ENCODE data around the gene LRRC51.

The LRRC51 gene

DNA sequence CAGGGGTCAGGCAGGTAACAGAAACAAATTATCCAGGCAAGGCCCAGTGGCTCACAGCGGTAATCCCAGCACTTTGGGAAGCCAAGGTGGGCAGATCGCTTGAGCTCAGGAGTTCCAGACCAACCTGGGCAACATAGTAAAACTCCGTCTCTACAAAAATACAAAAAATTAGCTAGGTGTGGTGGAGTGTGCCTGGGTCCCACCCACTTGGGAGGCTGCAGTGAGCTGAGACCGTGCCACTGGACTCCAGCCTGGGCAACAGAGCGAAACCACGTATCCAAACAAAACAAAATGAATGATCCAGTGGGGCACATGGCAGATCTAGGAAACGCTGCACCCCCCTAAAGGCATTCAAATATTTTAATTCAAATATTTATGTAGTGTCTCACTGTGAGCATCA is 10.2 kb upstream of the LRRC51 start:
- no peak for DNase-seq

DNA sequence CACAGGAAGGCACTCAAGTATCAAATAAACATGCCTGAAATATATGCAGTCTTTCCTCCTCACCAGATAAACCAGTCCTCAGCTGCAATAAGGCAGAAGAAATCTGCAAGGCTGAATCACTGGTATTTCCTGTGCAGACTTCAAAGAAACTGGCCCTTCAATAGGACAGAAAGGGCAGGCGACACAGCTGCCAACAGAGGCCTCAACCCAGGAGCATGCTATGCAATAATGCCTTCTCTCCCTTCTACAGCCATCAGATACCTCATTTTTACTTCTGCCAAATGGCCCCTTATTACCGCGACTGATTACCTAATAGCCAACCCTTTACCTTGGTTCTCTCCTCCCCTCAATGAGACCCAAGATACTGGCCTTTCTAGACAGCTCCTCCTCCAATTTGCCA is 8.3 kb upstream of the LRRC51 start:
- DNase-seq: no peak

DNA sequence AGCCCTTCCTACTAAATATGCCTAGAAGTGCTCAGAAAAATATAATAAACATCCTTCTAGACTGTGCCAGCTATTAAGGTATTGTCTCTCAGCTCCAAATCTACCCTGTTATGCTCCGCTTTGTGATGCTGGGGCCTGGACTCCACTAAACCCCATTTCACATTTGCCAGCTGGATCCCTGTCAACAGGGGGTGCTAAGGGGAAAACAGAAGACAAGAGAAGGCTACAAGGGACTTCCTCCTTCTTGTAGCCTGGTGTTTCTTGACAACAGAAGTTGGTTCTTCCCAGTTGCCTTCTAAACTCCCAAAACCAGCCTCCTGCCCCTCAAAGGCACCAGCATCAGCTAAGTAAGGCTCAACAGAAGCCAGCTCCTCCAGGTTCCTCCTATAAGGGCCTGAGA is 5.5 kb upstream of the LRRC51 start:
- no peak for DNase-seq

DNA sequence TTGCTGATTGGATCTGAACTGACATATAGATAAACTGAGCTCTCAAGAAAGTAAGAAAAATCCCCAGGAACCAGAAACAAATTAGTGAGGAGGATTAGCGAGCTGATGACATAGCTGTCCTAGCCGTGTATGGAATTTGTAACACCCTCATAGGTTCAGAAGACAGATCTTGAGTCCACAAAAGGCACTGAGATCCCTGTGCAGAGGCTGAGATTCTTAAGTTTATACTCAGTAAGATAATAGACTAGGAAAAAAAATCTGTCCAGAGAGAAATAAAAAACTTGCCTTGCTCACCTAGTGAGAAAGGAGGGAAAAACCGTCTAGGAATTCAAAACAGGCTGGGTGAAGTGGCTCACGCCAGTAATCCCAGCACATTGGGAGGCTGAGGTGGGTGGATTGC is 4.9 kb upstream of the LRRC51 start:
- DNase-seq: no peak

DNA sequence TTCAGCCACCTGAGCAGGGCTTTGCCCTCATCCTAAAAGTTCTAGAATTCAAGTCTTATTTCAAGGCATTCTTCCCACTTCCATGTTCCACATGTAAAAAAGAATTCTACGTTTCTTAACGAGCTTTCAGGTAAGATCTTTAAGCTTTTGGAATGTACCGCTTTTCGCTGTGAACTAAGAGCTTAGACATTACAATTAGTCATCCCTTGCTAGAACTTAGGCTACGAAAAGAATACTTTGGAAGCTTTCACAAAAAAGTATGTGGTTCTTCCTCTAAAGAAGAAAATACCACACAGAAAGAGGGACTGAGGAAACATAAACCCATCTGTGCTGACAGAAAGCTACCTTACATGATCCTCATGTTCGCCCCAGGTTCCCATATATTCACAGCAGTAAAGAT is 2.2 kb upstream of the LRRC51 start:
- no peak for DNase-seq

DNA sequence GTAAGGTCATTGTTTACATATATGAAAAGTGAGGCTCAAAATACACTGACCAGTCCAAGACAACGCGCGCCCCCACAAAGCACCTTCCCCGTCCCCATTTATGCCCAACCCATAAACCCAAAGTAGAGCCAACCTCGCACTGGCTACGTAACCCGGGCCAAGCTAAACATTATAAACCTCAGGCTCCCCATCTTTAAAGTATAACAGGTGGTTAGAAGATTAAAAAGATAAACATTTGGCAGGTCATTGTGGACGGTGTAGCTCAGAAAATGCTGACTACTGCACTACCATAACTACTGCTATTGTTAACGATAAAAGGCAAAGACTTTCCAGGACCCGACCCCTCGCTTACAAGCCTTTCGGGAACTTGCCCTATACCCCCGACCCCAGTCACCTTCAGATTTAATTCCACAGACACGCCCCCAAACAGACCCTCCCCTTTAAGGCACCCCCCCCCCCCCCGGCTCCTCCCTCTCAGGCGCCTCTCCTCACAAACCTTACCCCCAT is 778 bp upstream of the LRRC51 start:
- no peak for DNase-seq

DNA sequence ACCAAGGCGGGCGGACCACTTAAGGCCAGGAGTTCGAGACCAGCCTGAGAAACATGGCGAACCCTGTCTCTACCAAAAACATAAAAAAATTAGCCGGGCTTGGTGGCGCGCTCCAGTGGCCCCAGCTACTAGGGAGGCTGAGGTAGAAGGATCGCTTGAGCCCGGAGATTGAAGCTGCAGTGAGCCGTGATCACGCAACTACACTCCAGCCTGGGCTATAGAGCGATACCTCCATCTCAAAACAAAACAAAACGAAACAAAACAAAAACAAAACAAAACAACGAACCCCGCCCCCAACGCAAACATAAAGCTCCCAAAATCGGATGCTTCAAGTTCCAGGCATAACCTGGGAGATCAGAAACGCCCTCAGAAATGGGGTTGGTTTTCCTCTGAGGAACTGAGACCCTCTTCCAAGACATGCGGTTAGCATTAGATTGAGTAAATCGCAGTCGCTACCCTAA is 564 bp downstream of the LRRC51 start:
- DNase-seq: no peak

DNA sequence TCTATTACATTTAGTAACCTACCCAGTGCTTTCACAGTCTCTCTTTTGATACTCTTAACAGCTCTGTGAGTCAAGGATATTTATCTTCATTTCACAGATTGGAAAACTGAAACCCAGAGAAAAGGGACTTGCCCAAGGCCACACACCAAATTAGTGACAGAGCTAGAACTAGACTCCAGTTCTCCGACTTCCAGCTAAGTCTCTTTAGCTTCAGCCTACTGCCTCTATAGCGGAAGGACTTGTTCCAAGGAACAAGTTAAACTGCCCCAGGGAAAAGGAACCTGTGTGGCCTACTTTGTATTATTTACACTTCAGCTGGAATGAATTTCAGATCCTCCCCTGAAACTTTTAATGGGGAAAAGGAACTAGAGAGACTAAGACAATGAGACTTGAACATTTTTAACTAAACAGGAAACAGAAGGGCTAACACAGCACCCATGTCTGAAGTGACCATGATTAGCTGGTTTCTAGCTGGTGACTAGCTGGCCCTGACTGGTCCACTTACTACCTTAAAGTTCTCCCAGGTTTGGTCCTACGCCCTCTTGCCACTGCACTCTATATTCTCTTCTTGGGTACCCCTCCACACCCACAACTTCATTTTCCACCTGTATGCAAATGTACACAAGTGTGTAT is 1.3 kb downstream of the LRRC51 start:
- DNase-seq: no peak

DNA sequence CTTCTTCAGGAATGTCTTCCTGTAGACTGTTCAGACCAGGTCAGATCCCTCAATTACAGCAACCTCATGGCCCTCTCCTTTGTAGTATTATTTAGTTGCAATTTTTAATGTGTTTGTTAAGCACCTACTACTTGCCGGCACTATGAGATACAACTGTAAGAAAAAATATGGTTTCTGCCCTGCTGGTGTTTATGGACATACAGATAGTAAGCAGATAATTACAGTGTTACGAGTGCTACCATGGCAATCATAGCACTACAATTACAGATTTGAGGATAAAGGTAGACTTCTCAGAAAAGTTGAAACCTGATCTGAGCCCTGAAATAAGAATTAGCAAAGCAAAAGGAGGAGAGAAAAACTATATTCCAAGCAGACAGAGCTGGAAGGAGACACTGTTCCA is 2.8 kb downstream of the LRRC51 start:
- DNase-seq: no peak

DNA sequence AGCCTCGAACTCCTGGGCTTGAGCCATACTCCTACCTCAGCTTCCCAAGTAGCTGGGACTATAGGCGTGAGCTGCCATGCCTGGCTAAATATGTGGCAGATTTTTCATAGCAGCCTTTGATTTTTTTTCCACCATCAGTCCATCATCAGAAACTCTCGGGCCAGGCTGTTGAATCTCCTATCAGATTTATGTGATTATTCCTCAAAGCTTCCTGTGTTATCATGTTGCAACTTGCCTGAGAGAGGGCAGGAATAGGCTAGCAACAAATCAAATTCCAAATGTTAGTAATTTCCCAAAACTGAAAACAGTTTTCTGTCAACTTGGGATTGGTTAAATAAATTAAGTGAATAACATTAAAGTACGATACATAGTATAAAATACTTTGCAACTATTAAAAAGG is 3.4 kb downstream of the LRRC51 start:
- DNase-seq: no peak

DNA sequence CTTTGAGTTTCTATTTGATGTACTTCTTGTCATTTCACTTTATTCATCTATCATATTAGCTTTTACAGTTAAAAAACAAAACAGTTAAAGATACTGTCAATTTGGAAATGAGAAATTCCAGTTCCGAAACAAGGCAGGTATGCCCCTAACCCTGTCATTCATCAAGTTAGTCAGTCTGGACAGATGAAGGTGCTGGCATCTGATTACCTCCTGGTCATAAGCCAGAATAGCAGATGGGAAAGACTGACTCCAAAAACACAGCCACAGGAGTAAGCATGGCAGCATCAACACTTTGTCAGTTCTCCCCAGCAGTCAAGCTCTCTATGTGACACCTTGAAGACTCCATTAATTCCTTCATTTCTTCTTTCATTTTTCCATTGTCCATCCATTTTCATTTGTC is 4.3 kb downstream of the LRRC51 start:
- no peak for DNase-seq

DNA sequence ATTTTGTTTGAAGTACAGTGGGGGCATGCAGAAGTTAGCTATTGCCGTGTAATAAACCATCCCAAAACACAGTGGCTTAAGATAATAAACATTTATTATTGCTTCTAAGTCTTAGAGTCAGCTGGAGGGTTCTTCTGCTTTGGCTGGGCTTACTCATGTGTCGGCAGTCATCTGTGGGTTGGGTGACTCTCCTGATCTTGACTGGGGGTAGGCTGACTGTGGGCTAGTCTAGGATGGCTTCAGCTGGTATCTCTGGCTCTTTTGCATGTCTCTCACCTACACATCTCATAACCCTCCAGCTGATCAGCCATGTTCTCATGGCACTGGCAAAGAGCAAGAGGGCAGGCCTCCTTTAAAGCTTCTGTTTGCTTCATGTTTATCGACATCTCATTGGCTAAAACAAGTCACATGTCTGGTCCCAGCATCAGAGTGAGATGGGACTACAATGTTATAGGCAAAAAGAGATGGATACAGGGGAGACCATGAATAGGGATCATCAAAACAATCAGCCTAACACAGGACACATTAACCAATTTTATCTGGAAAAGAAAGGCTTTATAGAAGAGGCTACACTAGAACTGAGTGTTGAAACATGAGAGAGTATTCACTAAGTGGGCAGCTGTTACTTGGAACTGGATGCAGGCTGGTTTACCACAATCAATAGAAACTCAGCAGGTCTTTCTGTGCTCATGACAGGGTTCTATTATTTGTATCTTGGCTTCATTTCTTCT is 5.1 kb downstream of the LRRC51 start:
- no peak for DNase-seq

DNA sequence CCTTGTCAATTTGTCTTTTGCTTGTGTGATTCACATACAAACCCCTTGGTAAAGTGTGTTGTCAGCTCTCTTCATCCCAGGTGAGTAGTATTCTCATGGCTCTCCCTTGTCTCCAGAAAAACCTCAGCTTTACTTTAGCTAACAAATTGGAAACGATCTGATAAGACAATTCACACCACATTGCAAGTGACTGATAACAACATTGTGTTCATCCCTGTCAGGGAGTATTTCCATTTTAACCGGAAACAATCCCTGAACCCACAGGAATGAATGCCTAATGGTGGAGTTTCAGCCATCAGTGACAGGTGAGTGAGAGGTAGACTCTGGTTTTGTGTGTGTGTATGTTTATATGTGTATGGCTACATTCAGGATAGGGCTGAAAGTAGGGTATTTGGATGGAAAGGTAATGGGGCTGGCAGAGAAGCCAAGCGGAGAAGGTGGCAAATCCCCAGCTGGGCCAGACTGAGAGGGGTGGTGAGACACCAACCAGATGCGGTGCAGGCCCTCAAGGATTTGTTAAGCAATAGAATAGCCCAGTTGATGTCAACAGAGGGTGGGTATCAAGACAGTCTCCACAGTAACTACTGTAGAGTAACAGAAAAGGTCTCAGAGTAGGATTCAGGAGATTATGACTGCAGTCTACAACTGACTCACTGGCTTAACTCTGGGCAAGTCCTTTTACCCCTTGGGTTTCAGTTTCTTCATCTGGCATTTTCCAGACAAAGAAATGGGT is 7.6 kb downstream of the LRRC51 start:
- no peak for DNase-seq

DNA sequence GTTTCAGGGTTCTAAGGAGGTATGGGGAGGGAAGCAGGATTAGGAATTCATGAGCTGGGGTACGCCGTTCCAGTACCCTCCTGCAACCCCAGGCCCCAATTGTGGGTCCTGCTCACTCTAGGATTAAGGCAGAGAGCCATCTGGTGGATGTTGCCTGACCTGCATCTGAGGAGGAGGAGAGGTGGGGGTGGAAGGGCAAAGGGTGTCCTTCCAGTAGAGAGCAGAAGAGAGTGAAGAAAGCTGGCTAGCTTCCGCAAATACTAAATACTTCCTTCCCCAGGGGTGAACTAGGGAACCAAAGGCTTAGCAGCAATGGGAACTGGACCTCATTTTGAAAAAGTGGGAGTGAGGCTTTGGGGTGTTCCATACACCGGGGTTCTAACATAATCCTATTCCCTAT is 10.6 kb downstream of the LRRC51 start:
- peak; percentile 60 for DNase-seq

DNA sequence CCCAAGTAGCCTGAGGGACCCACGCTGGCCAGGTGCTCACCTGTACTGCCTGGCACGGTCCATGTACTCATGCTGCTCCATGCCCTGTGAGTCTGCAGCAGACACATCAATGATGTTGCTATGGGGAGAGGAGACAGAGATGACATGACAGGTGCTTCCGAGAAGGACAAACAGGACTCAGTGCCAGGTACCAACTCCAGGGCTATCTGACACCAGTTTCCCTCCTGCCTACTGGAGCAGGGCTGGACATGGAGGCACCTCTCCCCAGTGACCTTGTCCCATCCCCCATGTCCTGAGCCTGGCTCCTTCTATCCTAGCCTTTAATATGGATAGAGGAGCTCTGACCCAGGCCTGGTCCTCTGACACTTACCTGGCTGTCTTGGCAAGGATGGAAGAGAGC is 18.1 kb downstream of the LRRC51 start:
- no peak for DNase-seq

DNA sequence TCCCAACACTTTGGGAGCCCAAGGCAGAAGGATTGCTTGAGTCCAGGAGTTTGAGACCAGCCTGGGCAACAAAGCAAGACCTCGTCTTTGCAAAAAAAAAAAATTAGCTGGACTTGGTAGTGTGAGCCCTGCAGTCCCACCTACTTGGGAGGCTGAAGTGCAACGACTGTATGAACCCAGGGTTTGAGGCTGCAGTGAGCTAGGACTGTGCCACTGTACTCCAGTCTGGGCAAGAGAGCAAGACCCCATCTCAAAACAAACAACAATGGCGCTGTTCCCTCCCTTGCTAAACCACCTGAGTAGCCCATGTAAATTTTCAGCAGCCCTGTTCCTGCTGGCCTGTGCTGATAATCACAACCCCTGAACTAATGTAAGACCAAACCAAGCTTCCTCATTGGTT is 19.4 kb downstream of the LRRC51 start:
- no peak for DNase-seq

DNA sequence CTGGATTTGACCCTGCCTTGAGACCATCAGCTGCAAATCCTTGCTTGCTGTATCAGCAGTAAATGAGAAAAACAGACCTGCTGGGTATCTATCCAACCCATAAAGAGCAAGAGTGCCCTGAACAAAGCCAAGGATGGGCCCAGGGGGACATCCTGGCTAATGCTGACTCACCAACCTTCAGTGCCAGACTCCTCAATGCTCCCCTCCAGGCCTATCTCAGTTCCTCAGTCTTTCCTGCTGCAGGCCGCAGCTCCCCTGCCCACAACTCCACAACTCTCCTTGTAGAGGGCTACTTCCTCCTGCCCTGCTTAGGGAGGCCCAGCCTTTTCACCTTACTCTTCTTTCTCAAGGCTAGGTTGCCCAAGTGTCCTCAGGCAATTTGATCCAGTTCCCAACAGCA is 19.8 kb downstream of the LRRC51 start:
- no peak for DNase-seq

DNA sequence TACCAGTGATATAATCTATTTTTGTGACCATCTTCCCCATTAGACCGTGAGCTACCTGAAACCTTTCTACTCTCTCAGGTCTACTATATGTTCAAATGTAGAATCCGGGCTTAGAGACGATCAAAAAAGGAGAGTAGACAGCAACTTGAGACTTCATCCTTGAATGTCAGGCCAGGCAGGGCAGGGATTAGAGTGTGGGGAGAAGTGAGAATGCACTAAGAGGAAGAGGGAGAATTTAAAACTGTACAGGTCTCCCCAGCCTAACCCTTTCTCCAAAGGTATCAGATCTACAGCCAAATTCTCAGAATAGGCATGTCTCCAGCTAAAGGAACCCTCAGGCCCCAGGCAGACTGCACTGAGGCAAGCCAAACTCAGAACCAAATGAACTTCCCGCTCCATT is 21.5 kb downstream of the LRRC51 start:
- no peak for DNase-seq

DNA sequence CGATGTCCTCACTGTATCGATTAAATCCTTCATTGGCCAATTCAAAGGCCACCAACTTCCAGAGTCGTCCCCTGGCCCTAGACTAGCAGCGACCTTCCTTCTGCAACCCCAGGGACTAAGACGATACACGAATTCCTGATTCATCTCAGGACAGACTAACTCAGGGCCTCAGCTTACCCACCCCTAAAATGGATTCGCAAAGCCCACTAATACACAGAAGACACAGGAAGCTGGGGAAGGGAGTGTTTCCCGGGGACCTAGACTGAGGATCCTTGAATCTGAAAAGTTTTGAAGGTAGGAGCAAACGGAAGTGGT is 21.9 kb downstream of the LRRC51 start:
- no peak for DNase-seq

DNA sequence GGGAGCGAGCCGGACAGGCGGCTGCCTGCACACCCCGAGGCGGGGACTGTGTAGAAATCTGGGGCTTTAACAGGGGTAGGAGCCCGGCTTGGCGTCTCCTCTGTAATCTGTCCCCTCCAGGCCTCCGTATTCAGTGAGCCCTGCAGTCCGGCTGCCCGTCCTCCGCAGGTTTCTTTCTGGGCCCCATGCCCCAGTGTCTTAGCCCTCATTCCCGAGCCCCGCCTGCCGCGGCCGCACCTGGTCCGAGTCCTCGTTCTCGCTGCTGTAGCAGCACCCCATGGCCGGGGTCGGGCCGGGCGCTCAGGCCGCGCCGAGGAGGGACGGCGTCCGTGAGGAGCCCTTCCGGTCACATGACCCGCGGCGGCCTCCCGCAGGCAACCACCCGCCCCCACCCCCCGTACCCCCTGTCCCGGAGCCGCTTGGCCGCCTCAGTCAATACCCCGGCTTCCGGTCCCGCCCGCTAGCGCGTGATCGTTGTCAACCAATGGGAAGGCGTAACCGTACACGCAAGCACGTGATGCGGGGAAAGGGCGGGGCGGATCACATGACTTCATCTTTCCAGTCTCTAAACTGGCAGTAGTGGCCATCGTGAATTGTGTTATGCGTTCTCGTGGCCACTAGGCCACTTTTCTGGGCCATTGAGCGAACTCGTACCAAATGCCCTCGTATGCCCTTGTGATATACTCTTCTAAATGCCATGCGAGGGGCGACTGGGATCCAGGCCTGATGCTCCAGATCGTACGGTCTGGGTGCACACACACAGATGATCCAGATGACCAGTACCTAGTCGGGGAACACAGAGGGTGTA is 22.5 kb downstream of the LRRC51 start, which contains the start of gene LAMTOR1:
Gene LAMTOR1, minus strand, starts transcription at position 352 of the 808 bp plus-strand sequence. Its CDS starts 73 bp downstream, at position 279.
- peak; percentile 97 for DNase-seq

DNA sequence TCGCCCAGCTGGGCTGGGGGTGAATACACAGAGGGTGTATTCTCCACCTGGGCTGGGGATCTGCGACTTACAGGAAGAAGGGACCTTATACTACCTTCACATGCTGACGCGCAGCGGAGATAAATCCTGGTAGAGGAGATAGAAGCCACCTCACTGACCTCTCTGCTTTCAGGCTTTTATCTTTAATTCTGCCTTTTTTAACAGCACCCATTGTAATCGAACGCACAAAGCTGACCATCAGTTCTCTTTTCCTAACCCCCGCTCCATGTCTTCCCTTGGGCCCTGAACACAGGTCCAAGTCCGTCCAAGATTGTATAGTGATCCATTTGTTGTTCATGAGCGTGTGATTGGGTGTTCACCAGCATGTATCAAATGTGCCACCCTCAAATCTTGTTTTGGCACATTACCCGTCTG is 23.1 kb downstream of the LRRC51 start:
- no peak for DNase-seq

DNA sequence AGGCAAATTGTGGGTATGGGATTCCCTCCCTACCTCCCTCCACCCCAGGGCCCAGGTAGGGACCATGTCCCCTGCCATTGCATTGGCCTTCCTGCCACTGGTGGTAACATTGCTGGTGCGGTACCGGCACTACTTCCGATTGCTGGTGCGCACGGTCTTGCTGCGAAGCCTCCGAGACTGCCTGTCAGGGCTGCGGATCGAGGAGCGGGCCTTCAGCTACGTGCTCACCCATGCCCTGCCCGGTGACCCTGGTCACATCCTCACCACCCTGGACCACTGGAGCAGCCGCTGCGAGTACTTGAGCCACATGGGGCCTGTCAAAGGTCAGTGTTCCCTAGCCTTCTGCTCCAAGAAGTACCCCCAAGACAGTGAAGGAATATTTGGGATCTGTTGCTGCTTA is 25.2 kb downstream of the LRRC51 start, which contains the start of gene TOMT:
Gene TOMT, plus strand, starts transcription at position 37 of the 400 bp plus-strand sequence. Its CDS starts 28 bp downstream, at position 65.
- no peak for DNase-seq
